HCT116 (cell line): ENCODE data around the gene NONO. TPM values are rescaled to one million over a fixed set of nuclear protein-coding genes. Genes with fewer than 3 reads are reported as not detected.

Experiments used
- ATAC-seq: fragments of 200-7000 bp; cut with Tn5 transposase; 2 replicates; pipeline ENCODE4 v1.9.1; 2020; ENCODE audit warnings: mild to moderate bottlenecking, moderate library complexity
- BruUV-seq: library from RNA; stranded (reverse); fragments of 400-500 nt; replicated peaks from 2 replicates; lab custom pipeline; 2021; lab: Mats Ljungman, UMichigan
- CTCF ChIA-PET: fragments of 300-600 bp; sonication (Branson Sonifier 250); formaldehyde crosslinking; loops from one replicate; lab custom pipeline; 2021; ENCODE audit warnings: antibody characterized with exemption; lab: Charles Lee
- POLR2A ChIA-PET: fragments of 300-600, 350-600 bp; sonication (Branson Sonifier 250); formaldehyde crosslinking; loops from one replicate; lab custom pipeline; 2021; ENCODE audit warnings: antibody characterized with exemption; lab: Charles Lee
- RAD21 ChIA-PET, 2 experiments: fragments of 300-600 bp; sonication (Branson Sonifier 250); formaldehyde crosslinking; loops; one replicate each; lab custom pipeline; 2023; ENCODE audit warnings: low total read pairs in 2 of 2; ENCODE audit not compliant: uncharacterized antibody in 2 of 2, unreplicated experiment in 2 of 2, low non-redundant PET in 1 of 2; lab: Charles Lee
- DNase-seq: peaks from one replicate; pipeline ENCODE4 v3.0.0-alpha.2; 2010; ENCODE audit warnings: low read depth, low spot score
- H2AFZ ChIP-seq: fragments of 200-600 bp; shearing (Covaris generic), sonication (generic); 2 replicates; pipeline ENCODE4 v1.6.1; 2017; ENCODE audit warnings: low read depth, mixed run types, mixed read lengths, antibody characterized with exemption, low read length; ENCODE audit not compliant: poor library complexity, severe bottlenecking
- H3K27ac ChIP-seq: 2 replicates; pipeline ENCODE4 v1.5.1; 2012; ENCODE audit warnings: low read depth, low read length
- H3K27me3 ChIP-seq: fragments of 200-600 bp; sonication (generic); 2 replicates; pipeline ENCODE4 v1.6.1; 2016; ENCODE audit warnings: mixed run types, low read length, mixed read lengths; ENCODE audit not compliant: insufficient read depth
- H3K36me3 ChIP-seq, 2 experiments: fragments of 200-500 bp in 1 of 2; fragments of 200-600 bp in 1 of 2; sonication (Bioruptor generic) in 1 of 2; sonication (generic) in 1 of 2; 2 replicates each; pipeline versions ENCODE4 v1.5.1 to v1.6.1; 2014 to 2016; ENCODE audit warnings: low read length in 2 of 2, inconsistent platforms in 1 of 2, mixed read lengths in 1 of 2, mixed run types in 1 of 2; ENCODE audit not compliant: insufficient read depth in 2 of 2, control insufficient read depth in 1 of 2
- H3K4me1 ChIP-seq, 2 experiments: fragments of 200-600 bp in 1 of 2; sonication (generic) in 1 of 2; 2 replicates each; pipeline versions ENCODE4 v1.5.1 to v1.6.1; 2012 to 2017; ENCODE audit warnings: low read length in 2 of 2, inconsistent platforms in 1 of 2, mild to moderate bottlenecking in 1 of 2, mixed read lengths in 1 of 2, mixed run types in 1 of 2, moderate library complexity in 1 of 2; ENCODE audit not compliant: insufficient read depth in 2 of 2, control insufficient read depth in 1 of 2
- H3K4me2 ChIP-seq: fragments of 200-600 bp; sonication (generic); 2 replicates; pipeline ENCODE4 v1.6.1; 2017; ENCODE audit warnings: mixed run types, low read length, mixed read lengths
- H3K4me3 ChIP-seq, 2 experiments: fragments of 200-600 bp in 1 of 2; sonication (generic) in 1 of 2; replicated peaks in 1 of 2; 2 replicates each; pipeline ENCODE4 v1.5.1; 2011 to 2016; ENCODE audit warnings: low read length in 2 of 2, control low read depth in 1 of 2, low read depth in 1 of 2, mild to moderate bottlenecking in 1 of 2, mixed read lengths in 1 of 2, mixed run types in 1 of 2
- H3K79me2 ChIP-seq: fragments of 200-600 bp; sonication (generic); 2 replicates; pipeline ENCODE4 v1.6.1; 2017; ENCODE audit warnings: mild to moderate bottlenecking, mixed run types, low read length, moderate library complexity, mixed read lengths; ENCODE audit not compliant: insufficient read depth
- H3K9ac ChIP-seq: fragments of 200-600 bp; sonication (generic); 2 replicates; pipeline ENCODE4 v1.6.1; 2016; ENCODE audit warnings: low read length, mixed read lengths
- H3K9me2 ChIP-seq: fragments of 200-600 bp; sonication (generic), shearing (Covaris generic); 2 replicates; pipeline ENCODE4 v1.6.1; 2017; ENCODE audit warnings: mixed run types, mild to moderate bottlenecking, moderate library complexity; ENCODE audit not compliant: insufficient read depth
- H3K9me3 ChIP-seq, 2 experiments: fragments of 200-500 bp in 1 of 2; fragments of 200-600 bp in 1 of 2; sonication (Bioruptor generic) in 1 of 2; sonication (generic) in 1 of 2; 2 replicates each; pipeline ENCODE4 v1.6.1; 2014 to 2017; ENCODE audit warnings: low read length in 2 of 2, mixed read lengths in 2 of 2, inconsistent platforms in 1 of 2, low read depth in 1 of 2, mild to moderate bottlenecking in 1 of 2, mixed run types in 1 of 2, moderate library complexity in 1 of 2; ENCODE audit not compliant: control insufficient read depth in 1 of 2, insufficient read depth in 1 of 2
- H4K20me1 ChIP-seq: fragments of 200-600 bp; sonication (generic), shearing (Covaris generic); 2 replicates; pipeline ENCODE4 v1.6.1; 2017; ENCODE audit warnings: mixed run types, mild to moderate bottlenecking, moderate library complexity; ENCODE audit not compliant: insufficient read depth
- CEBPB ChIP-seq: IDR thresholded peaks from 2 replicates; pipeline ENCODE4 v1.6.1; 2012; ENCODE audit warnings: low read depth
- ELF1 ChIP-seq: IDR thresholded peaks from 2 replicates; pipeline ENCODE4 v1.6.1; 2012; ENCODE audit warnings: low read depth, borderline replicate concordance
- EZH2phosphoT487 ChIP-seq: fragments of 200-600 bp; IDR thresholded peaks from 2 replicates; pipeline ENCODE4 v1.6.1; 2018; ENCODE audit warnings: antibody characterized with exemption, borderline replicate concordance
- FOSL1 ChIP-seq: IDR thresholded peaks from 2 replicates; pipeline ENCODE4 v1.6.1; 2012; ENCODE audit warnings: low read depth
- JUND ChIP-seq: IDR thresholded peaks from 2 replicates; pipeline ENCODE4 v1.6.1; 2012
- REST ChIP-seq: IDR thresholded peaks from 2 replicates; pipeline ENCODE4 v1.6.1; 2012; ENCODE audit warnings: low read depth
- SP1 ChIP-seq: IDR thresholded peaks from 2 replicates; pipeline ENCODE4 v1.6.1; 2012; ENCODE audit warnings: low read depth
- SRF ChIP-seq: IDR thresholded peaks from 2 replicates; pipeline ENCODE4 v1.6.1; 2012; ENCODE audit warnings: low read depth
- TCF7L2 ChIP-seq: IDR thresholded peaks from 2 replicates; pipeline ENCODE4 v1.7.0; 2011; ENCODE audit warnings: borderline replicate concordance, inconsistent platforms; ENCODE audit not compliant: insufficient read depth, insufficient read length; ENCODE audit errors: extremely low read depth
- intact Hi-C: fragments of 100-400 bp; cut with micrococcal nuclease; formaldehyde crosslinking; loops from 2 replicates; pipeline ENCODE4 v1.10.0; 2022
- total RNA-seq: library from RNA; stranded (reverse); gene quantifications from one replicate; pipeline ENCODE4 v1.2.1, GENCODE V29; 2021; ENCODE audit not compliant: unreplicated experiment

Gene NONO
- total RNA-seq, 1 experiment from 2014 or later, result 523 TPM

GRCh38 chrX:71292669-71293365 lies 9.4 kb downstream of the NONO start:
- no peak for TF ChIP-seq SP1
- Histone ChIP-seq H4K20me1 (peaks cover 11% of the 10 kb centered on the region; the same call in 1 of the 2 replicates), H3K4me2 (no peak overlapping the region), H3K27me3 (no peaks in the 10 kb centered on the region), H3K4me3 (no peak overlapping the region), H2AFZ (no peak overlapping the region), H3K36me3 (peaks cover 32 to 42% of the 10 kb centered on the region in 2 experiments), H3K27ac (no peak overlapping the region), H3K79me2 (peaks cover 65% of the 10 kb centered on the region), H3K9me2 (no peaks in the 10 kb centered on the region), H3K9me3 (no peaks in the 10 kb centered on the region), H3K4me1 (no peaks in the 10 kb centered on the region), H3K9ac (no peak overlapping the region)
- ChIA-PET RAD21 (no interaction called here), POLR2A (interaction anchor here (1.3 kb wide), 1 partner anchor 9 kb away, joined by 6 read pairs; the partner anchor contains the start of gene NONO), CTCF (no interaction called here)
- DNase-seq (no peak), ATAC-seq (no peak)
- no TSS peak for BruUV-seq
- intact Hi-C loops, result no loop called here

GRCh38 chrX:71296806-71297205 lies 13.4 kb downstream of the NONO start:
- POLR2A ChIA-PET, result no interaction called here
- Histone ChIP-seq H3K27ac (no peak overlapping the region), H3K4me3 (no peak overlapping the region), H3K36me3 (peaks cover 27 to 36% of the 10 kb centered on the region in 2 experiments), H2AFZ (no peak overlapping the region), H4K20me1 (no peaks in the 10 kb centered on the region), H3K4me2 (no peak overlapping the region), H3K79me2 (peaks cover 25% of the 10 kb centered on the region), H3K9me3 (no peaks in the 10 kb centered on the region), H3K27me3 (no peaks in the 10 kb centered on the region), H3K9me2 (no peaks in the 10 kb centered on the region), H3K9ac (no peak overlapping the region), H3K4me1 (no peaks in the 10 kb centered on the region)
- ATAC-seq (no peak), DNase-seq (no peak)
- TF ChIP-seq SRF, result no peak
- no peak for TF ChIP-seq JUND
- TF ChIP-seq CEBPB, result no peak
- TF ChIP-seq FOSL1, result no peak
- no peak for TF ChIP-seq REST
- TF ChIP-seq TCF7L2, result no peak
- no peak for TF ChIP-seq EZH2phosphoT487
- no peak for TF ChIP-seq ELF1
- intact Hi-C loops, result no loop called here
- no TSS peak for BruUV-seq
- RAD21 ChIA-PET, result no interaction called here
- CTCF ChIA-PET, result no interaction called here
